Stomach (tissue), 9 donors: ENCODE measurements around the gene MDM2. TPM values are rescaled to one million over a fixed set of nuclear protein-coding genes. Genes with fewer than 3 reads are reported as not detected.
A peak's percentile ranks its signal among the peaks of the same experiment; 100 is the strongest.

ENCODE experiments used
- DNase-seq, 2 donors: peaks; one replicate each; pipeline versions ENCODE4 v3.0.0 to v3.0.0-alpha.2; 2013 to 2019
- H3K27ac ChIP-seq, 5 donors: fragments of 200-600 bp in 4 of 5; sonication (generic) in 4 of 5; one replicate each; pipeline ENCODE4 v1.5.1; 2013 to 2019; ENCODE audit warnings: mild to moderate bottlenecking in 1 of 5, moderate library complexity in 1 of 5
- H3K27me3 ChIP-seq, 3 donors: fragments of 200-600 bp; sonication (generic); one replicate each; pipeline ENCODE4 v1.5.1; 2017 to 2019; ENCODE audit warnings: mixed run types in 1 of 3
- H3K36me3 ChIP-seq, 4 donors: fragments of 200-600 bp; sonication (generic); 1 replicate in 3 of 4; 2 replicates in 1 of 4; pipeline ENCODE4 v1.5.1; 2016 to 2019
- H3K4me1 ChIP-seq, 4 donors: fragments of 200-600 bp; sonication (generic); one replicate each; pipeline ENCODE4 v1.5.1; 2016 to 2019
- H3K4me3 ChIP-seq, 4 donors: fragments of 200-600 bp; sonication (generic) in 3 of 4; one replicate each; pipeline ENCODE4 v1.5.1; 2016 to 2019; ENCODE audit warnings: mild to moderate bottlenecking in 1 of 4
- H3K9me3 ChIP-seq, 4 donors: fragments of 200-600 bp; sonication (generic); one replicate each; pipeline ENCODE4 v1.5.1; 2016 to 2019
- EP300 ChIP-seq: sonication (generic); formaldehyde crosslinking; IDR thresholded peaks from one replicate; pipeline ENCODE4 v1.6.1; 2017; ENCODE audit warnings: antibody characterized with exemption
- POLR2A ChIP-seq, 4 donors: fragments of 450-650 bp; IDR thresholded peaks; one replicate each; pipeline ENCODE4 v1.6.1; 2016; ENCODE audit warnings: antibody characterized with exemption in 4 of 4, control low read depth in 2 of 4, mild to moderate bottlenecking in 1 of 4, moderate library complexity in 1 of 4
- POLR2AphosphoS5 ChIP-seq, 3 donors: sonication (generic); formaldehyde crosslinking; IDR thresholded peaks; one replicate each; pipeline ENCODE4 v1.6.1; 2016; ENCODE audit warnings: antibody characterized with exemption in 3 of 3
- WGBS, 5 donors: extraction: QIAGEN DNeasy Blood & Tissue Kit in 3 of 5; methylation state at CpG; one replicate each; pipeline versions ENCODE4 v1.1.5 to v1.1.7; 2013 to 2018; 5-methylcytosine and 5-hydroxymethylcytosine counted together
- intact Hi-C: fragments of 100-400 bp; cut with DNase I; formaldehyde crosslinking; loops from one replicate; pipeline ENCODE4 v1.15.1; 2023; ENCODE audit warnings: low total_unique reads
- polyA plus RNA-seq, 3 donors: library from polyadenylated mRNA; stranded (reverse); fragments of 200-250 nt; gene quantifications; one replicate each; pipeline ENCODE4 v1.2.3, GENCODE V29; 2013
- total RNA-seq, 5 donors: library from RNA; depleted of rRNA; stranded (reverse); fragments of >200 nt; gene quantifications; one replicate each; pipeline versions ENCODE4 v1.1.0 to v1.2.3, GENCODE V29; 2014 to 2016
- TF ChIP-seq, protein P1 (sequence below), 7 experiments: fragments of 450-650 bp in 4 of 7; fragments of 200-600 bp in 3 of 7; sonication (generic) in 3 of 7; IDR thresholded peaks; one replicate each; pipeline ENCODE4 v1.5.1; 2016 to 2019; ENCODE audit warnings: antibody characterized with exemption in 7 of 7, control low read depth in 2 of 7, mild to moderate bottlenecking in 1 of 7
- donor health status: healthy with polysubstance abuse.
- donor health status: Bipolar disorder and iron deficiency.
- donor health status: healthy.

The MDM2 gene
- total and polyA plus RNA-seq, 8 donors: 16.8 to 151 (median 62.1) TPM

DNA sequence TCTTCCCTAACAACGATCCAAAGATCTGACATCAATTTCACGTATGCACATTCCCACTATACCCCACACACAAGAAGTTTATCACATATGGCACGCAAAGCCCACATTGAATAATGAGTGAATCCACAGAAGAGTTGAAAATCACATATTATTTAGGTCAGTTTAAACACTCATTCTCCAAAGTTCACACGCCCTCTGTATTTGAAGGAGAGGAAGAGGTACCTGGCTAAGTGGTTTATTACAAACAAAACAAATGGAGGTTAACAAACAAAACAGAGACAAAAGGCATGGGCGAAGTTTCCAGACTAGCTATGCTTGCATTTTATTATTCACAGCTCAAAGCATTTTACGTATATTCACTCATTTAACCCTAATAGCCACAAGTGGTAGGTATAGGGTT lies 83.2 kb downstream of the MDM2 start:
- peak overlapping the region in 1 of 5 donors; percentile 14 for H3K27ac ChIP-seq
- H3K4me3 ChIP-seq: no peak overlapping the region
- WGBS, 5 donors: 78 to 82% (median 80%) methylated on average over 6 of the region's 6 CpGs

DNA sequence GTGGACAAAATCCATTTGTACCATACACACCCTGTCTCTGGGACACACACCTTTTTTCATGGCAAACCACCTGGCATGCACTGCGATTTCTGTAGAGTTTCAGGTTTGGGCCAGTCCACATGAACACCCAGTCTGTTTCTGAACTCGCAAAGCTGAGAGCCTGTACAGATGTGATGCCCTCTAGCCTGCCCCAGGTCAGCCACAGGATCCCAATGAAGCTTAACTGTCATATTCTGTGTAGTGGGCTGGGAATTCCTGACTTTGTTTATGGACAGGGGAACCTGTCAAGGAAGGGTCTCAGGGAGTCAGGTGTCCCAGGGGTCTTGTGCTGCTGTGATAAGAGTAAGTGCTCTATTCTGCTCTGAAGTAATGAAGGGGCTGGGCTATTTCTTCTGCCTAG lies 85.2 kb downstream of the MDM2 start:
- H3K27ac ChIP-seq: no peak overlapping the region

More for the DNA sequence above, 83.2 kb downstream of the MDM2 start:
- TF ChIP-seq POLR2A (IDR thresholded peaks at IDR 0.05) (no peak), POLR2AphosphoS5 (IDR thresholded peaks at IDR 0.05) (no peak), EP300 (no peak)
- TF ChIP-seq, protein P1, sequence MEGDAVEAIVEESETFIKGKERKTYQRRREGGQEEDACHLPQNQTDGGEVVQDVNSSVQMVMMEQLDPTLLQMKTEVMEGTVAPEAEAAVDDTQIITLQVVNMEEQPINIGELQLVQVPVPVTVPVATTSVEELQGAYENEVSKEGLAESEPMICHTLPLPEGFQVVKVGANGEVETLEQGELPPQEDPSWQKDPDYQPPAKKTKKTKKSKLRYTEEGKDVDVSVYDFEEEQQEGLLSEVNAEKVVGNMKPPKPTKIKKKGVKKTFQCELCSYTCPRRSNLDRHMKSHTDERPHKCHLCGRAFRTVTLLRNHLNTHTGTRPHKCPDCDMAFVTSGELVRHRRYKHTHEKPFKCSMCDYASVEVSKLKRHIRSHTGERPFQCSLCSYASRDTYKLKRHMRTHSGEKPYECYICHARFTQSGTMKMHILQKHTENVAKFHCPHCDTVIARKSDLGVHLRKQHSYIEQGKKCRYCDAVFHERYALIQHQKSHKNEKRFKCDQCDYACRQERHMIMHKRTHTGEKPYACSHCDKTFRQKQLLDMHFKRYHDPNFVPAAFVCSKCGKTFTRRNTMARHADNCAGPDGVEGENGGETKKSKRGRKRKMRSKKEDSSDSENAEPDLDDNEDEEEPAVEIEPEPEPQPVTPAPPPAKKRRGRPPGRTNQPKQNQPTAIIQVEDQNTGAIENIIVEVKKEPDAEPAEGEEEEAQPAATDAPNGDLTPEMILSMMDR (IDR thresholded peaks at IDR 0.05): no peak
- Histone ChIP-seq H3K36me3 (peaks cover 0 to 6% (median 0%) of the 10 kb centered on the region in 4 donors), H3K4me1 (no peaks in the 10 kb centered on the region), H3K9me3 (no peaks in the 10 kb centered on the region), H3K27me3 (no peaks in the 10 kb centered on the region)
- DNase-seq: no peak
- intact Hi-C loops: no loop called here

DNA sequence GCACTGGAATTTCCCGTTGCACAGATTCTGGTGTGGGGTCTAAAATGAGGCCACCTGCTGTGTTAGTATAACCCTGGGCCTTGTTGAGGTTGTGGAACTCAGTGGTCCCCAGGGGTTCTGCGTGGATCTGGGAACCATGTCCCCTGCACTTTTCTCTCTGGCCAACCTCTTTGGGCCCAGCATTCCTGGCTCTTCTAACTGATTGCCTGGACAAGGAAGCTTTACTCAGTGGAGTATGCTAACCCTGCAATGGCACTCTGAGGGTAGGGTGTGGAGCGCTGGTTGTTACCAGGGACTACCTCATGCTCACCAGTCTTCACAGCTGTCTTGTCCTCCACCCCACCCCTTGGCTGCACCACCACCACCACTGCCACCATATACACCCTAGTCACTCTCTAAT lies 85.8 kb downstream of the MDM2 start:
- H3K4me3 ChIP-seq: no peak overlapping the region
- no peak overlapping the region for H3K27ac ChIP-seq
- H3K27me3 ChIP-seq: no peaks in the 10 kb centered on the region
- no peak for DNase-seq
- WGBS, 5 donors: 89 to 95% (median 91%) methylated on average over 3 of the region's 3 CpGs
- peaks cover 0 to 9% (median 0%) of the 10 kb centered on the region in 4 donors for H3K36me3 ChIP-seq
- TF ChIP-seq, protein P1 (IDR thresholded peaks at IDR 0.05): no peak
- no peak for TF ChIP-seq POLR2A (IDR thresholded peaks at IDR 0.05)
- TF ChIP-seq EP300: no peak
- TF ChIP-seq POLR2AphosphoS5 (IDR thresholded peaks at IDR 0.05): no peak
- H3K4me1 ChIP-seq: peaks cover 0 to under 1% (median under 1%) of the 10 kb centered on the region in 4 donors
- no peaks in the 10 kb centered on the region for H3K9me3 ChIP-seq
- intact Hi-C loops: no loop called here

More for the DNA sequence above, 85.2 kb downstream of the MDM2 start:
- H3K27me3 ChIP-seq: no peaks in the 10 kb centered on the region
- no peaks in the 10 kb centered on the region for H3K9me3 ChIP-seq
- no peak overlapping the region for H3K4me3 ChIP-seq
- WGBS, 5 donors: 84 to 100% (median 98%) methylated on average over 2 of the region's 2 CpGs
- no peak for TF ChIP-seq POLR2AphosphoS5 (IDR thresholded peaks at IDR 0.05)
- TF ChIP-seq EP300: no peak
- TF ChIP-seq, protein P1 (IDR thresholded peaks at IDR 0.05): no peak
- no peak for TF ChIP-seq POLR2A (IDR thresholded peaks at IDR 0.05)
- no peaks in the 10 kb centered on the region for H3K4me1 ChIP-seq
- DNase-seq: no peak
- intact Hi-C loops: no loop called here
- H3K36me3 ChIP-seq: peaks cover 0 to 9% (median 0%) of the 10 kb centered on the region in 4 donors

GRCh38 chr12:68894276-68894855 lies 86.4 kb downstream of the MDM2 start:
- no peaks in the 10 kb centered on the region for H3K27me3 ChIP-seq
- H3K36me3 ChIP-seq: peaks cover 0 to 9% (median 0%) of the 10 kb centered on the region in 4 donors
- intact Hi-C loops: no loop called here
- TF ChIP-seq POLR2A (IDR thresholded peaks at IDR 0.05) (no peak), POLR2AphosphoS5 (IDR thresholded peaks at IDR 0.05) (no peak), EP300 (no peak)
- TF ChIP-seq, protein P1 (IDR thresholded peaks at IDR 0.05): no peak
- H3K27ac ChIP-seq: no peak overlapping the region
- peaks cover 0 to 6% (median 4%) of the 10 kb centered on the region in 4 donors for H3K4me1 ChIP-seq
- no peak overlapping the region for H3K4me3 ChIP-seq
- no peaks in the 10 kb centered on the region for H3K9me3 ChIP-seq
- WGBS, 5 donors: 89 to 97% (median 93%) methylated on average over 7 of the region's 7 CpGs
- DNase-seq: no peak
